ENCODE data around the gene GTF3C1.
"Not testable (repeated sequence)": the region's sequence is repeated elsewhere in the genome, so short reads cannot be mapped to it uniquely, and the experiment has no call there.

Gene GTF3C1

DNA sequence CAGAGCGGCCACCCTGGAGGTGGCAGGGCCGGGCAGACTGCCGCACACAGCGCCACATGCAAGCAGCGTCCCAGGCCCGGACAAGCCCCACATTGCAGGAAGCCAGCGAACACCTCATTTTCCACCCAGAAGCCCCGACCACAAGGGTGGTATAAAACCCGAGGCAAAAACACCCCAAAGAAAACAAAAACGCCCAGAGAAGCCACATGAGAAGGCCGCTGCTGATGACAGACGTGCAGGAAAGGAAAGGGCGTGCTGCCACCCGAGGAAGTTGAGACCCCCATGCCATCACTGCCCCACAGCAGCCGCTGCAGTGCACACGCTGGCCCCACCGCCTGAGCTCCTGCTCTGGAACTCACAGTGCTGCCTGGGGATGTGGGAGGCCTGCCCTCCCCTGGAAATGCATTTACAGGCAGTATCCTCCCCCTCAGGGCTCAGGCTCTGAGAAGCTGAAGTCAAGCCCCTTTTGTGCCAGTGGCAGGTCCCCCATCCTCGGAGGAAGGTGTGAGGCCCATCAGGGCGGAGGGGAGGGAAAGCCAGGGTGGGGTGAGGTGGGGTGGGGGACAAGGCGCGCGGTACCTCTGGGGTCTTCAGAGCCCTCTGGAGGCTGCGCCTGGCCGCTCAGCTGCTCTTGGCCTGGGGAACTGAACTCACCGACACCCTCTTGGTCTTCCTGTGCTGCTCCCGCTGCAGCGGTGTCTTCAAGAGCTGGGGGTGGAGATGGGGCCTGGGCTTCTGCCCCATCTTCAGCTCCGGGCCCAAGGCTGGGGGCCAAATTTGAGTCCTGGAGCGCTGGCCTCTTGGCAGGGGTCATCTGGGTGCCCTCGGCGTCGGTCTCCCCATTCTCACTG is 85.7 kb downstream of the GTF3C1 start:
- no peak for DNase-seq (ENCODE audit: low read depth)

DNA sequence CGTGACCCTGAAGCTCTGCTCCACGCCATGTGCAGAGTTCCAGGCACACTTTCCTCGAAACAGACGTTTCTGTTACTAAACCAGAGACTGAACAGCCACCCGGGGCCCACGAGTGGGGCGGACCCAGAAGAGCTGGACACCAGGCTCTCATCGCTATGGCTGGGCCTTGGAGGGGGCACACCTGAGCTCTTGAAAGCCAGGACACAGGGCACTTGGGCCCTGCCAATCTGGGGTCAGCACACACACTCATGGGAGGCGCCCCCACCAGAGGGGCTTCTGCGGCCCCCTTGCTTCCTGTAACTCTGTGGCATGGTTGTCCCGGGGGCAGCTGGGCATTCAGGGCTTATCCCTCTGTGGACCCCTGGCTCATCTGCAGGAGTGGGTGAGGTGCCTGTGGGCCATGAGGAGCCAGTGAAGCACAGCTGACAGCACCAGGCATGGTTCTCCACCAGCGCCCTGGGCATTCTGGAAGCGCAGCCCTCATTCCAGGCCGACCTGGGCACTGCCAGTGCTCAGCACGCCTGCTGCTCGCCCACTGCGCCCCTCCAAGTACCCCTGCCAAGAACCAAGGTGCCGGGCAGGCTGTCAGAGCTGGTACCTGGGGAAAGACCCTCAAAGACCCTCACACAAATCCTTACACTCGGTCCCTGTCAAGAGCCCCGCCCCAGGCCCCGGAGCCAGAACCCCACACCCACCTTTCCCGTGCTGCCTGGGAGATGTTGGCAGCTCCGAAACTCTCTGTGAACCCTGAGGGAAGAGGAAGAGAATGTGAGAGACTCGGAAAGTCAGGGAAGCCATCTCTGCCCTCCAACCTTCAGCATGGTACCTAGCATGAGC is 86.6 kb downstream of the GTF3C1 start:
- DNase-seq (ENCODE audit: low read depth), result no peak

DNA sequence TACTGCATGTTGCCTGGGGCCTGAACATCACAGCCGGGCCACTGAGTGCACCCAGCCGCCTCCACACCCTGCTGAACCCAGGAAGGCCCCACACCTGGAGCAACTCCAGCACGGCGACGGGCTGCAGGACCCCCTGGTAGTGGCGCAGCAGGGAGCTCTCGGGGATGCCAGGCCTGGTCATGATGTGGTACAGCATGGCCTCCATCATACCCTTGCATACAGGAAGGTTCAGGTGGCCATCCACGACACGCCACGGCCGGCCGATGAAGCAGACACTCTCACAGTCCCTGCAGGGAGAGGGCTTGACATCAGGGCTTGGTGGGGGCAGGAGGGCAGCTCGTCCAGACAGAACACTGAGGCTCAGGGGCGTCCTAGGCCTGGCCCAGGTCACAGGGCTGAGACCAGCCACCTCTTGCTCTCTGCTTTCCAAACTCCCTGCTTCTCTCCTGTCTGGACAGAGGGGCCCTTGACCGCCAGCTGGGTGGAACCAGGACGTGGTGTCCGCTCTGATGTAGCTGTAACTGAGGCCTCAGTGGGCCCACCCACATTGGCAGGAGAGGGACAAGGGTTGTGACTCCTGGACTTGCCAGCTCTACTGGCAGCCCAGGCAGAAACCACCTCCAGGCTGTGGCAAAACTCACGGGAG is 87.4 kb downstream of the GTF3C1 start:
- no peak for DNase-seq (ENCODE audit: low read depth)

GRCh38 chr16:27461483-27462171 is 88.1 kb downstream of the GTF3C1 start:
- no peak for DNase-seq (ENCODE audit: low read depth)

GRCh38 chr16:27460663-27461482 is 88.8 kb downstream of the GTF3C1 start:
- no peak for DNase-seq (ENCODE audit: low read depth)

GRCh38 chr16:27460213-27460612 is 89.5 kb downstream of the GTF3C1 start:
- no peak for DNase-seq (ENCODE audit: low read depth)

DNA sequence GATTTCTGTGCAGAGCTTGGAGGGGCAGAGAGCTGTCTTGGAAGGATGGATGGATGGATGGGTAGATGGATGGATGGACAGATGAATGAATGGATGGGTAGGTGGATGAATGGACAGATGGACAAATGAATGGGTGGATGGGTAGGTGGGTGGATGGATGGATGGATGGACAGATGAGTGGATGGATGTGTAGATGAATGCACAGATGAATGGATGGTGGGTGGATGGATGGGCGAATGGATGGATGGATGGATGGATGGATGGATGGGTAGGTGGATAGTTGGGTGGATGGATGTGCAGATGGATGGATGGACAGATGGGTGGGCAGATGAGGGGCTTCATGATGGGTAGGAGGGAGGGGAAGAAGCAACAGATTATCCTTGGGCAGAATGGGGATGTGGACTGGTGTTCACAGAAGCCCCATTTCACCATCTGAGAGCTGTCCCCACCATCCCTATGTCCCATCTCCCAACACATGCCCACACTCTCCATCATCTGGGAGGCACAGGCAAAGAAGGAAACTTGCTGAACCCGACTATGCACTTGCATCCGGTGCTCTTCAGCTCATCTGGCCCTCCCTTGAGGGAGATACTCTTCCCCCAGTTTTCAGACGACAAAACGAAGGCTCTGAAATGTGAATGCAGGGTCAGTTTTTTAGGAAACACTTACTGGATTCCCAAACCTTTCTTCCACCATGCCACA is 90.6 kb downstream of the GTF3C1 start:
- DNase-seq (ENCODE audit: low read depth), result no peak

- no peak for DNase-seq (ENCODE audit: low read depth)
Measured at GRCh38 chr16:27458258-27458657, 91.5 kb downstream of the GTF3C1 start.

- not testable (repeated sequence) for DNase-seq (ENCODE audit: low read depth)
Measured at GRCh38 chr16:27457605-27457900, 92.2 kb downstream of the GTF3C1 start.

- DNase-seq (ENCODE audit: low read depth), result no peak
Measured at GRCh38 chr16:27455700-27456099, 94.0 kb downstream of the GTF3C1 start.

DNA sequence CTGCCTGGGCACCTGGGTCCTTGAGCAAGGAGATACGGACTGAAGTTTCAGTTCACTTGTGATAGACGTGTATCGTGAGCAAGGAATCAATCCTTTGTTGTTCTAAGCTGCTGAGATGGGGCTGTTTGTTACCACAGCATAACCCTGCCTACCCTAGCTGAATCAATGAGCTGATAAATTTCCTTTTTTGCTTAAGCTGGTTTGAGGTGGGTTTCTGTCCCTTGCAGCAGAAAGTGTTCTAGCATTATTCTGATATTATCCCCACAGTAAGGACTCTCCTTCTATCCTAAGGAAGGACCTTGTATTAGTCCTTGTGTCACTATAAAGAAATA is 96.3 kb downstream of the GTF3C1 start:
- DNase-seq (ENCODE audit: low read depth), result no peak

DNA sequence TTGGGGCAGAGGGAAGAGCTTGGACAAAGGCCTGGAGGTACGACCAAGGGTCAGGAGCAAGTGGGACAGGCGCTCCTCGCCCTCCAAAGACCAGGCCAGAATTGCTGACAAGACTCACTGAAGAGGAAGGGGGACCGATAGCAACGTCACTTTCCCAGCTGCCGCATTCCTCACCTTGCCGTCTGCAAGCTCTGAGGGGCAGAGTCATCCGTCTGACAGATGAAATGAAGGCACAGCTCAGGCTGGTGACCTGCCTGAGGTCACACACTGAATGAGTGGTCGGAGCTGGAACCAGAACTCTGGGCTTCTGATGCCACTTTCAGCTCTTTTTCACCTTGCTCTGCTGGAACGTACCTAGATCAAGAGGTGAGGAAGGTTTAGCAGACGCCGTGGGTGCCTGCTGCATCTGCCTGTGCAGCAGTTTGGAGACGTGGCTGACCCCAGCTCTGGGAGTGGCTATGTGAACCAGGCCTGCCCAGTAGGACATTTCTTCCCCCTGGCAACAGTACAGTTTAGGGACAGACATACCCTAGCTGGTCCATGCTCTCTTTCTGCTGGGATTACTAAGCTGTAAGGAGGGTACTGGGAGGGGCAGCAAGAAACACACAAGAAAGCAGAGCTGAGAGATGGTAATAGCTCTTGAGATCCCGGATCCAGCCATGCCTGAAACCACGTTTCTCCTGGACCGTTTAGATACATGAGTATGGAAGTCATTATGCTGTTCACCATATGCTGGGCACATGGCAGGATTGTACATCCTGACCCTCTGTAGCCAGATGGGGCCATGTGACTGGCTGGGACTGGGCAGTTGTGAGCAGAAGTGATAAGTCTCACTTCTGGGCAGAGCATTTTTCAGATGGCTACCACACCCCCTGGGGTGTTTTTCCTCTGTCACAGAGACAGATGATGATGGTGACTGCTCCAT is 96.9 kb downstream of the GTF3C1 start:
- no peak for DNase-seq (ENCODE audit: low read depth)

- no peak for DNase-seq (ENCODE audit: low read depth)
Measured at GRCh38 chr16:27450196-27450549, 99.5 kb downstream of the GTF3C1 start.

- DNase-seq (ENCODE audit: low read depth), result no peak
Measured at GRCh38 chr16:27449434-27450195, 100.1 kb downstream of the GTF3C1 start.

GRCh38 chr16:27448532-27449433 is 100.9 kb downstream of the GTF3C1 start:
- DNase-seq (ENCODE audit: low read depth), result no peak

GRCh38 chr16:27447301-27447700 is 102.4 kb downstream of the GTF3C1 start:
- DNase-seq (ENCODE audit: low read depth), result no peak

GRCh38 chr16:27446721-27447120 is 103.0 kb downstream of the GTF3C1 start:
- DNase-seq (ENCODE audit: low read depth), result no peak
